A549 treated with RU486 at 1 μM for 4 hours (cell line): ENCODE results near the gene ACMSD. TPM values are rescaled to one million over a fixed set of nuclear protein-coding genes. Genes with fewer than 3 reads are reported as not detected.

Experiments
- total RNA-seq: library from RNA; stranded (reverse); fragments of 200-300 nt; extraction: Qiagen RNA extraction; gene quantifications from 5 replicates; pipeline ENCODE4 v1.2.3, GENCODE V29; 2022; ENCODE audit warnings: low read depth

The ACMSD gene
- total RNA-seq, result not detected in 5 replicates

DNA sequence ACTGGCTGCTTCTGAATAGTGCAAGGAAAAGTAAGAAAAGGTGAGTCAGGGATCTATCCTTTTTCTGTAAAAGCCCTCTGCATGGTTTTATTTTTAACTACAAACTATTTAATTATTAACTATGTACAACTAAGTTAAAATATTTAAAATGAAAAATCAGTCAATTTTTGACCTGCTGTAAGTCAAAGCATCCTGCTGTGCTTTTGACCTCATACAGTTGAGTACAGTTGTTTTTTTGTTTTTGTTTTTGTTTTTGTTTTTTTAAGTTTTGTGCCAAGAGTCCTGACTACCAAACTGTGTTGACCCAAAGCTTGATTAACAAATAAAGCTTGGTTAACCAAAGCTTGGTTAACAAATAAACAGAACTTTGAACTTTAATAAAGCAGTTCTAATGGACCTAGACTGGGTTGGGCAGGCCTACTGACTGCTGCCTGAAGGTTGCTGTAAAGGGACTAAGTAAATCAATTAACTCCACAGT is at the start of gene ACMSD:
ACMSD (plus strand) TSS at position 474 of the 478 bp plus-strand sequence. CDS start 67 bp downstream, outside the sequence.

DNA sequence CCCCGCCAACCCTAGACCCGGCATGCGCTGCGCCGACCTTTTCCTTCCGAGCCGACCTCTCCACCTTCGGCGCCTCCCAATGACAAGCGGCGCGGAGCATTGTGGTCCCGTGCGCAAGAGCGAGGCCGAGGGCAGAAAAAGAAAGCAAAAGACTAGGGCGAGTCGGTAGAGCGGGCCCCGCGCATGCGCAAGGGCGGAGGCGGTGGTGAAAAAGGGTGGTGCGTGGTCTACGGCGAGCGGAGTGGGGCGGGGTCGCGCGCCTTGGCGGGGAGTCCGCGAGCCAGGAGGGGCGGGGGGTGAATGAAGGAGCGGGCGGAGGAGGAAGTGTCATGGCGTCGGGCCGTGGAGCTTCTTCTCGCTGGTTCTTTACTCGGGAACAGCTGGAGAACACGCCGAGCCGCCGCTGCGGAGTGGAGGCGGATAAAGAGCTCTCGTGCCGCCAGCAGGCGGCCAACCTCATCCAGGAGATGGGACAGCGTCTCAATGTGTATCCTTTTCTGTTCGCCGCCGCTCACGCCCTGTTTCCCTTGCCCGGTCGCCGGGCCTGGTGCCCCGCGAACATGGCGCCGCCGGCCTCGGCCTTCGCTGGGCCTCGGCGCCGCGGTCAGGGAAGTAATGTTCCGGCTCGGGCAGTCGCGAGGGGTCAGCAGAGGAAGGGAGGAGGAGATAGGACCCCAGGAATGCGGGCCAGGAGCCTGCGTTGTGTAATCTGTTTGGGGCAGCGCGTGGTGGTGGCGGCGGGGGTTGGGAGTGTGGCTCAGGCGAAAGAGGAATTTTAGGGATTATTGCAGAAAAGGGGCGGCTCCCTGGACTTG is 80.3 kb downstream of the ACMSD start, which contains the start of gene CCNT2:
CCNT2 (plus strand) TSS at position 297 of the 815 bp plus-strand sequence; CDS start at position 330, 33 bp downstream.

Other genes starting within 250 kb of the ACMSD start
- gene TMEM163, start 119.6 kb upstream of the ACMSD start, total RNA-seq, result 0.13 to 0.19 TPM in 2 of 5 replicates, not detected in the others
- gene CCNT2, start 80.2 kb downstream of the ACMSD start, total RNA-seq, result 5.7 to 11.3 TPM (median 9.5 TPM) in 5 replicates
- not detected in 5 replicates for gene MAP3K19, start 208.8 kb downstream of the ACMSD start, total RNA-seq
- gene RAB3GAP1, start 213.7 kb downstream of the ACMSD start, total RNA-seq, result 24.3 to 33.7 TPM (median 27.8 TPM) in 5 replicates